GM19463 (cell line): ENCODE results near the gene JAKMIP2.
"Not testable (repeated sequence)": the region's sequence is repeated elsewhere in the genome, so short reads cannot be mapped to it uniquely, and the experiment has no call there.

Experiments used
- ATAC-seq: cut with Tn5 transposase; IDR thresholded peaks from one replicate; pipeline ENCODE4 v1.9.1; 2021; ENCODE audit warnings: mild to moderate bottlenecking, moderate library complexity; ENCODE audit not compliant: unreplicated experiment

Gene JAKMIP2

GRCh38 chr5:147661541-147661940, 121.0 kb downstream of the JAKMIP2 start:
- ATAC-seq, result no peak

GRCh38 chr5:147659166-147659929, 123.2 kb downstream of the JAKMIP2 start:
- ATAC-seq, result no peak

GRCh38 chr5:147658293-147658932, 124.1 kb downstream of the JAKMIP2 start:
- no peak for ATAC-seq

- ATAC-seq, result no peak
Observed at GRCh38 chr5:147648597-147648996, 133.9 kb downstream of the JAKMIP2 start.

GRCh38 chr5:147645197-147645596, 137.3 kb downstream of the JAKMIP2 start:
- ATAC-seq, result no peak

GRCh38 chr5:147644460-147644859, 138.1 kb downstream of the JAKMIP2 start:
- no peak for ATAC-seq

- ATAC-seq, result no peak
Observed at GRCh38 chr5:147643142-147643541, 139.4 kb downstream of the JAKMIP2 start.

- ATAC-seq, result no peak
Observed at GRCh38 chr5:147642666-147643065, 139.9 kb downstream of the JAKMIP2 start.

GRCh38 chr5:147639321-147639720, 143.2 kb downstream of the JAKMIP2 start:
- ATAC-seq, result no peak

- no peak for ATAC-seq
Observed at GRCh38 chr5:147636729-147636984, 145.9 kb downstream of the JAKMIP2 start.

- ATAC-seq, result no peak
Observed at GRCh38 chr5:147635882-147636728, 146.4 kb downstream of the JAKMIP2 start.

GRCh38 chr5:147635439-147635838, 147.1 kb downstream of the JAKMIP2 start:
- ATAC-seq, result not testable (repeated sequence)

- no peak for ATAC-seq
Observed at GRCh38 chr5:147633173-147633572, 149.4 kb downstream of the JAKMIP2 start.

- ATAC-seq, result no peak
Observed at GRCh38 chr5:147631428-147632003, 151.0 kb downstream of the JAKMIP2 start.

GRCh38 chr5:147629196-147629595, 153.3 kb downstream of the JAKMIP2 start:
- ATAC-seq, result no peak

- ATAC-seq, result peak; percentile 94
Observed at GRCh38 chr5:147628058-147628895, 154.3 kb downstream of the JAKMIP2 start.

GRCh38 chr5:147626464-147626863, 156.1 kb downstream of the JAKMIP2 start:
- ATAC-seq, result no peak

- no peak for ATAC-seq
Observed at GRCh38 chr5:147621016-147621415, 161.5 kb downstream of the JAKMIP2 start.

- ATAC-seq, result no peak
Observed at GRCh38 chr5:147619281-147619878, 163.1 kb downstream of the JAKMIP2 start.

GRCh38 chr5:147617711-147618350, 164.7 kb downstream of the JAKMIP2 start:
- no peak for ATAC-seq
